Subcutaneous abdominal adipose tissue (tissue), 5 donors: ENCODE data around the gene LIMA1.
"Not testable (repeated sequence)": the region's sequence is repeated elsewhere in the genome, so short reads cannot be mapped to it uniquely, and the experiment has no call there.

Experiments
- H3K27ac ChIP-seq: one replicate; pipeline ENCODE4 v1.7.0; 2013; ENCODE audit warnings: low read depth, mild to moderate bottlenecking, inconsistent platforms, low read length, moderate library complexity
- H3K27me3 ChIP-seq, 5 donors: one replicate each; pipeline ENCODE4 v1.7.0; 2013; ENCODE audit warnings: low read length in 5 of 5, inconsistent platforms in 1 of 5; ENCODE audit not compliant: control insufficient read depth in 5 of 5, insufficient read depth in 4 of 5
- H3K36me3 ChIP-seq, 5 donors: one replicate each; pipeline ENCODE4 v1.7.0; 2013; ENCODE audit warnings: low read length in 5 of 5; ENCODE audit not compliant: control insufficient read depth in 5 of 5, insufficient read depth in 5 of 5
- H3K4me1 ChIP-seq, 5 donors: one replicate each; pipeline ENCODE4 v1.7.0; 2013; ENCODE audit warnings: low read length in 5 of 5, mild to moderate bottlenecking in 3 of 5, moderate library complexity in 1 of 5; ENCODE audit not compliant: control insufficient read depth in 5 of 5, insufficient read depth in 5 of 5
- H3K4me3 ChIP-seq, 5 donors: one replicate each; pipeline ENCODE4 v1.7.0; 2013; ENCODE audit warnings: low read length in 5 of 5, low read depth in 1 of 5
- H3K9ac ChIP-seq, 5 donors: one replicate each; pipeline ENCODE4 v1.7.0; 2013; ENCODE audit warnings: low read length in 5 of 5, mild to moderate bottlenecking in 4 of 5, moderate library complexity in 3 of 5
- H3K9me3 ChIP-seq, 5 donors: one replicate each; pipeline ENCODE4 v1.7.0; 2013; ENCODE audit warnings: low read length in 5 of 5; ENCODE audit not compliant: control insufficient read depth in 5 of 5
- donor health status: healthy.
- donor health status: healthy.
- donor health status: healthy.
- donor health status: healthy.
- donor health status: healthy.

The LIMA1 gene

GRCh38 chr12:50314636-50315312 lies 31.5 kb upstream of the LIMA1 start:
- Histone ChIP-seq H3K27ac (no peak overlapping the region), H3K4me1 (peaks cover 0 to 4% (median 0%) of the 10 kb centered on the region in 5 donors), H3K9me3 (no peaks in the 10 kb centered on the region), H3K4me3 (no peak overlapping the region), H3K27me3 (no peaks in the 10 kb centered on the region), H3K36me3 (no peaks in the 10 kb centered on the region), H3K9ac (peak overlapping the region in 1 of 5 donors; percentile 2)

GRCh38 chr12:50313971-50314370 lies 30.7 kb upstream of the LIMA1 start:
- H3K4me1 ChIP-seq, H3K27ac ChIP-seq, H3K27me3 ChIP-seq, H3K9ac ChIP-seq, H3K36me3 ChIP-seq, H3K9me3 ChIP-seq, H3K4me3 ChIP-seq: not testable (repeated sequence)

GRCh38 chr12:50313256-50313931 lies 30.1 kb upstream of the LIMA1 start:
- H3K27ac ChIP-seq = no peak overlapping the region
- no peak overlapping the region for H3K9ac ChIP-seq
- H3K4me1 ChIP-seq = peaks cover 0 to 4% (median 0%) of the 10 kb centered on the region in 5 donors
- no peak overlapping the region for H3K4me3 ChIP-seq
- H3K9me3 ChIP-seq = no peaks in the 10 kb centered on the region
- no peaks in the 10 kb centered on the region for H3K36me3 ChIP-seq
- no peaks in the 10 kb centered on the region for H3K27me3 ChIP-seq

- H3K27ac ChIP-seq = peak overlapping the region; percentile 2
- not testable (repeated sequence) for H3K27me3 ChIP-seq, H3K9ac ChIP-seq, H3K4me3 ChIP-seq, H3K36me3 ChIP-seq, H3K9me3 ChIP-seq, H3K4me1 ChIP-seq
Observed at GRCh38 chr12:50311858-50312609, 28.7 kb upstream of the LIMA1 start.

GRCh38 chr12:50309950-50310349 lies 26.6 kb upstream of the LIMA1 start:
- H3K9ac ChIP-seq = no peak overlapping the region
- H3K4me1 ChIP-seq = peaks cover 0 to 3% (median 0%) of the 10 kb centered on the region in 5 donors
- H3K9me3 ChIP-seq = no peaks in the 10 kb centered on the region
- H3K4me3 ChIP-seq = no peak overlapping the region
- H3K27ac ChIP-seq = no peak overlapping the region
- H3K36me3 ChIP-seq = no peaks in the 10 kb centered on the region
- H3K27me3 ChIP-seq = no peaks in the 10 kb centered on the region

GRCh38 chr12:50302686-50303085 lies 19.4 kb upstream of the LIMA1 start:
- no peaks in the 10 kb centered on the region for H3K27me3 ChIP-seq
- no peak overlapping the region for H3K4me3 ChIP-seq
- H3K4me1 ChIP-seq = peaks cover 0 to 7% (median 5%) of the 10 kb centered on the region in 5 donors
- H3K36me3 ChIP-seq = no peaks in the 10 kb centered on the region
- no peak overlapping the region for H3K27ac ChIP-seq
- H3K9ac ChIP-seq = no peak overlapping the region
- no peaks in the 10 kb centered on the region for H3K9me3 ChIP-seq

GRCh38 chr12:50297996-50298395 lies 14.7 kb upstream of the LIMA1 start:
- H3K9me3 ChIP-seq = no peaks in the 10 kb centered on the region
- no peaks in the 10 kb centered on the region for H3K36me3 ChIP-seq
- no peak overlapping the region for H3K9ac ChIP-seq
- H3K27ac ChIP-seq = no peak overlapping the region
- peaks cover 0 to 21% (median 4%) of the 10 kb centered on the region in 5 donors for H3K4me1 ChIP-seq
- H3K4me3 ChIP-seq = no peak overlapping the region
- H3K27me3 ChIP-seq = no peaks in the 10 kb centered on the region

- H3K36me3 ChIP-seq = no peaks in the 10 kb centered on the region
- peaks cover 0 to 21% (median 4%) of the 10 kb centered on the region in 5 donors for H3K4me1 ChIP-seq
- H3K9me3 ChIP-seq = no peaks in the 10 kb centered on the region
- no peak overlapping the region for H3K9ac ChIP-seq
- H3K4me3 ChIP-seq = peak overlapping the region in 1 of 5 donors; percentile 22
- H3K27me3 ChIP-seq = no peaks in the 10 kb centered on the region
- peak overlapping the region; percentile 41 for H3K27ac ChIP-seq
Observed at GRCh38 chr12:50297027-50297426, 13.7 kb upstream of the LIMA1 start.

GRCh38 chr12:50296554-50296953 lies 13.2 kb upstream of the LIMA1 start:
- peak overlapping the region; percentile 41 for H3K27ac ChIP-seq
- no peak overlapping the region for H3K4me3 ChIP-seq
- no peak overlapping the region for H3K9ac ChIP-seq
- no peaks in the 10 kb centered on the region for H3K36me3 ChIP-seq
- no peaks in the 10 kb centered on the region for H3K9me3 ChIP-seq
- H3K27me3 ChIP-seq = no peaks in the 10 kb centered on the region
- peaks cover 0 to 21% (median 4%) of the 10 kb centered on the region in 5 donors for H3K4me1 ChIP-seq

GRCh38 chr12:50291377-50291776 lies 8.1 kb upstream of the LIMA1 start:
- Histone ChIP-seq H3K4me3 (no peak overlapping the region), H3K9me3 (peaks cover 0 to 2% (median 0%) of the 10 kb centered on the region in 5 donors), H3K4me1 (peaks cover 0 to 2% (median 0%) of the 10 kb centered on the region in 5 donors), H3K27me3 (no peaks in the 10 kb centered on the region), H3K36me3 (no peaks in the 10 kb centered on the region), H3K9ac (no peak overlapping the region), H3K27ac (no peak overlapping the region)
